Myometrial cell (primary cell): ENCODE results near the gene OR6X1. TPM values are rescaled to one million over a fixed set of nuclear protein-coding genes. Genes with fewer than 3 reads are reported as not detected.

ENCODE experiments used
- total RNA-seq: library from RNA; depleted of rRNA; stranded (reverse); fragments of >200 nt; gene quantifications from 2 replicates; pipeline ENCODE4 v1.2.3, GENCODE V29; 2015

The OR6X1 gene
- total RNA-seq: not detected in 2 replicates

GRCh38 chr11:123754101-123754568 lies at the start of gene OR6X1:
Gene OR6X1, minus strand, starts transcription at chr11:123754518. Its CDS starts 0 bp downstream, at chr11:123754518.

GRCh38 chr11:123741159-123742030 lies 12.9 kb downstream of the OR6X1 start, which contains the start of gene ZNF202:
Gene ZNF202, minus strand, starts transcription at chr11:123741660. Its CDS starts 10,772 bp downstream, at chr11:123730888.

Other genes with a start within 250 kb of the OR6X1 start
- 0.18 TPM in 1 of 2 replicates, not detected in the other for gene SCN3B, start 99.9 kb downstream of the OR6X1 start, total RNA-seq
- 2.9 and 5.7 TPM in 2 replicates for gene ZNF202, start 12.9 kb downstream of the OR6X1 start, total RNA-seq
- gene OR6M1, start 51.8 kb upstream of the OR6X1 start, total RNA-seq: not detected in 2 replicates
- gene TMEM225, start 131.2 kb upstream of the OR6X1 start, total RNA-seq: not detected in 2 replicates
- not detected in 2 replicates for gene OR8D4, start 147.6 kb upstream of the OR6X1 start, total RNA-seq
- gene OR4D5, start 185.1 kb upstream of the OR6X1 start, total RNA-seq: not detected in 2 replicates
- not detected in 2 replicates for gene OR6T1, start 189.3 kb upstream of the OR6X1 start, total RNA-seq
- gene OR10S1, start 223.3 kb upstream of the OR6X1 start, total RNA-seq: not detected in 2 replicates
- not detected in 2 replicates for gene OR10G6, start 240.6 kb upstream of the OR6X1 start, total RNA-seq